HepG2 (cell line): Measurements from ENCODE around the gene STARD10. TPM values are rescaled to one million over a fixed set of nuclear protein-coding genes. Genes with fewer than 3 reads are reported as not detected.
A peak's percentile ranks its signal among the peaks of the same experiment; 100 is the strongest.

Source experiments
- ATF7-NPFF ChIP-seq: sonication (generic); formaldehyde crosslinking; IDR thresholded peaks from 2 replicates; pipeline ENCODE4 v1.8.1; 2023; ENCODE audit warnings: mild to moderate bottlenecking, low read depth, missing genetic modification reagents, moderate library complexity
- BCLAF1 ChIP-seq: fragments of 450-650 bp; IDR thresholded peaks from 2 replicates; pipeline ENCODE4 v1.6.1; 2017; ENCODE audit warnings: mild to moderate bottlenecking
- CHD4 ChIP-seq: fragments of 200-600 bp; sonication (generic); IDR thresholded peaks from 2 replicates; pipeline ENCODE4 v1.7.0; 2017; ENCODE audit warnings: mild to moderate bottlenecking, low read length, borderline replicate concordance
- E2F2 ChIP-seq: sonication (generic); formaldehyde crosslinking; IDR thresholded peaks from 2 replicates; pipeline ENCODE4 v1.4.0; 2020; ENCODE audit warnings: missing genetic modification reagents, borderline replicate concordance
- GLI4 ChIP-seq: sonication (generic); formaldehyde crosslinking; IDR thresholded peaks from 2 replicates; pipeline ENCODE4 v1.5.1; 2020; ENCODE audit warnings: missing genetic modification reagents, mild to moderate bottlenecking, moderate library complexity, borderline replicate concordance
- MAFK ChIP-seq, 2 experiments: IDR thresholded peaks in 1 of 2; conservative IDR thresholded peaks in 1 of 2; 2 replicates each; pipeline ENCODE4 v1.6.1; 2011; ENCODE audit warnings: improper control_type of control experiment in 2 of 2, low read length in 2 of 2
- MXD3 ChIP-seq: IDR thresholded peaks from 2 replicates; pipeline ENCODE4 v1.6.1; 2016; ENCODE audit warnings: mild to moderate bottlenecking, missing biosample characterization, missing genetic modification reagents
- MYC ChIP-seq: sonication (generic); formaldehyde crosslinking; IDR thresholded peaks from 2 replicates; pipeline ENCODE4 v1.9.0; 2021; ENCODE audit warnings: missing genetic modification reagents, borderline replicate concordance
- PBX2 ChIP-seq: IDR thresholded peaks from 2 replicates; pipeline ENCODE4 v1.6.1; 2016; ENCODE audit warnings: control low read depth
- POLR2AphosphoS5 ChIP-seq: IDR thresholded peaks from 2 replicates; pipeline ENCODE4 v1.6.1; 2012; ENCODE audit warnings: low read depth, low read length
- ZFP36 ChIP-seq: fragments of 150-350 bp; IDR thresholded peaks from 2 replicates; pipeline ENCODE4 v1.6.1; 2018; ENCODE audit warnings: borderline replicate concordance, low read length, low read depth; ENCODE audit not compliant: partially characterized antibody
- ZNF274 ChIP-seq: sonication (generic); formaldehyde crosslinking; IDR thresholded peaks from 2 replicates; pipeline ENCODE4 v1.5.1; 2020; ENCODE audit warnings: mild to moderate bottlenecking, missing genetic modification reagents
- polyA plus RNA-seq, 8 experiments: library from polyadenylated mRNA; depleted of rRNA in 3 of 8; stranded (reverse) in 7 of 8; unstranded in 1 of 8; fragments of >200 nt; fragmentation: Illumina TruSeq in 4 of 8; extraction: Trizol in 4 of 8; gene quantifications; 2 replicates each; pipeline versions ENCODE4 v1.2.1 to v1.2.3, GENCODE V29; 2011 to 2016; ENCODE audit warnings: low read depth in 4 of 8, missing spikeins in 1 of 8, mixed read lengths in 1 of 8; ENCODE audit not compliant: insufficient read depth in 1 of 8
- total RNA-seq, 5 experiments: library from RNA; depleted of rRNA; stranded (reverse); fragments of >200 nt; fragmentation: Illumina TruSeq; extraction: Trizol; gene quantifications; 2 replicates each; pipeline ENCODE4 v1.2.3, GENCODE V29; 2016; ENCODE audit warnings: low read depth in 1 of 5
- TF ChIP-seq, protein P1 (sequence below): IDR thresholded peaks from 2 replicates; pipeline ENCODE4 v1.6.1; 2012; ENCODE audit warnings: inconsistent platforms
- TF ChIP-seq, protein P2 (sequence below): IDR thresholded peaks from 2 replicates; pipeline ENCODE4 v1.6.1; 2016; ENCODE audit warnings: missing compliant biosample characterization, missing genetic modification reagents, borderline replicate concordance
- TF ChIP-seq, protein P3 (sequence below): sonication (generic); formaldehyde crosslinking; IDR thresholded peaks from 2 replicates; pipeline ENCODE4 v1.4.0; 2020; ENCODE audit warnings: missing genetic modification reagents

STARD10 gene
- total and polyA plus RNA-seq, 2 of the 13 experiments (the other 11 are each of a cell fraction or from before 2014, with no cell fraction given), result 260 to 341 TPM

DNA sequence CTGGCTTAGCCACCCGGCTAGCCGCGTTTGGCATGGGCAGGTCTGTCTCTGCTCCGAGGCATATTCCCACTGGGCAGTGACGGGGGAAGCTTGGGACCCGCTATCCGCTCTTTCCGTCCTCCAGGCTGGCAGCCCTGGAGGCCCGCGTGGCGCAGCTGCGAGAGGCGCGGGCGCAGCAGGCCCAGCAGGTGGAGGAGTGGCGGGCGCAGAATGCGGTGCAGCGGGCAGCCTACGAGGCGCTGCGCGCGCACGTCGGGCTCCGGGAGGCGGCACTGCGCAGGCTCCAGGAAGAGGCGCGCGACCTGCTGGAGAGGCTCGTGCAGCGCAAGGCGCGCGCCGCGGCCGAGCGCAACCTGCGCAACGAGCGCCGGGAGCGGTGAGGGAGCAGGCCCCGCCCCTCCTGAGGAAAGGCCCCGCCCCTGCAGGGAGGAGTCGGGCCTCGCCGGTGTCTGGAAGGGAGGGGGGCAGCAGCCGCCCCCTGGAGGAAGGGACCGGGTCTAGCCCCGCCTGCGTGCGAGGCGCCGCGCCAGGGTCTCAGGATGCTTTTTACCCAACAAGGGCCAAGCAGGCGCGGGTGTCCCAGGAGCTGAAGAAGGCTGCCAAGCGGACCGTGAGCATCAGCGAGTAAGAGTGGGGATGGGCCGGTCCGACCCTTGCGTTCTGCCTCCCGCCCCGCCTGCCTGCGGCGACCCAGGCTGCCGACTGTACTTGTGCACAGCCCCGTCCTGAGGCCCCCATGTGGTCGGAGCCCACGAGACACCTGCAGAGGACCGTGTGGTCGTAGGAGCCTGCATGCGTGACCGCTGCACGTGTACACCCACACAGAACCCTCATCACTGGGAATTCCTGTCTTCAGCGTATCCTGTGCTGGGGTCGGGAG is 28.3 kb upstream of the STARD10 start (continued):
- peak; percentile 48; the same call in 1 of the 2 replicates for TF ChIP-seq MYC (CRISPR knock-in tag)
- no peak for TF ChIP-seq ZNF274 (CRISPR knock-in tag)
- no peak for TF ChIP-seq BCLAF1
- TF ChIP-seq PBX2, result no peak
- TF ChIP-seq MAFK (conservative IDR thresholded peaks at IDR 0.05 in 1 of 2, IDR thresholded peaks at IDR 0.05 in 1 of 2; ENCODE audit: low read length in 2 of 2), result no peak
- no peak for TF ChIP-seq E2F2 (CRISPR knock-in tag)
- no peak for TF ChIP-seq ATF7-NPFF
- no peak for TF ChIP-seq GLI4 (CRISPR knock-in tag)
- TF ChIP-seq, protein P1, sequence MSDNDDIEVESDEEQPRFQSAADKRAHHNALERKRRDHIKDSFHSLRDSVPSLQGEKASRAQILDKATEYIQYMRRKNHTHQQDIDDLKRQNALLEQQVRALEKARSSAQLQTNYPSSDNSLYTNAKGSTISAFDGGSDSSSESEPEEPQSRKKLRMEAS, result peak; percentile 90
- no peak for TF ChIP-seq MXD3 (CRISPR knock-in tag)
- TF ChIP-seq, protein P2, sequence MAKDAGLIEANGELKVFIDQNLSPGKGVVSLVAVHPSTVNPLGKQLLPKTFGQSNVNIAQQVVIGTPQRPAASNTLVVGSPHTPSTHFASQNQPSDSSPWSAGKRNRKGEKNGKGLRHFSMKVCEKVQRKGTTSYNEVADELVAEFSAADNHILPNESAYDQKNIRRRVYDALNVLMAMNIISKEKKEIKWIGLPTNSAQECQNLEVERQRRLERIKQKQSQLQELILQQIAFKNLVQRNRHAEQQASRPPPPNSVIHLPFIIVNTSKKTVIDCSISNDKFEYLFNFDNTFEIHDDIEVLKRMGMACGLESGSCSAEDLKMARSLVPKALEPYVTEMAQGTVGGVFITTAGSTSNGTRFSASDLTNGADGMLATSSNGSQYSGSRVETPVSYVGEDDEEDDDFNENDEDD (CRISPR knock-in tag), result peak; percentile 45; the same call in 1 of the 2 replicates
- no peak for TF ChIP-seq ZFP36
- TF ChIP-seq CHD4, result no peak
- peak; percentile 41; the same call in 1 of the 2 replicates for TF ChIP-seq POLR2AphosphoS5
- TF ChIP-seq, protein P3, sequence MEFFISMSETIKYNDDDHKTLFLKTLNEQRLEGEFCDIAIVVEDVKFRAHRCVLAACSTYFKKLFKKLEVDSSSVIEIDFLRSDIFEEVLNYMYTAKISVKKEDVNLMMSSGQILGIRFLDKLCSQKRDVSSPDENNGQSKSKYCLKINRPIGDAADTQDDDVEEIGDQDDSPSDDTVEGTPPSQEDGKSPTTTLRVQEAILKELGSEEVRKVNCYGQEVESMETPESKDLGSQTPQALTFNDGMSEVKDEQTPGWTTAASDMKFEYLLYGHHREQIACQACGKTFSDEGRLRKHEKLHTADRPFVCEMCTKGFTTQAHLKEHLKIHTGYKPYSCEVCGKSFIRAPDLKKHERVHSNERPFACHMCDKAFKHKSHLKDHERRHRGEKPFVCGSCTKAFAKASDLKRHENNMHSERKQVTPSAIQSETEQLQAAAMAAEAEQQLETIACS, result peak; percentile 93
